ENCODE data around the gene TRMT10A.

- no peak for TF ChIP-seq EZH2 (IDR thresholded peaks at IDR 0.05; ENCODE audit: insufficient read depth, poor library complexity, severe bottlenecking)
- no peak for TF ChIP-seq EZH2phosphoT487 (IDR thresholded peaks at IDR 0.05; ENCODE audit: insufficient read depth, low read depth)
Observed at GRCh38 chr4:99540277-99540939, 23.4 kb downstream of the TRMT10A start.

Measured in GM23248 (cell line).